Vagina (tissue), 2 donors: ENCODE measurements around the gene COMMD6.

Experiments used
- POLR2A ChIP-seq, 2 donors: fragments of 450-650 bp; IDR thresholded peaks; one replicate each; pipeline ENCODE4 v1.6.1; 2017; ENCODE audit warnings: antibody characterized with exemption in 2 of 2, mild to moderate bottlenecking in 2 of 2, moderate library complexity in 2 of 2
- POLR2AphosphoS5 ChIP-seq, 2 donors: sonication (generic); formaldehyde crosslinking; IDR thresholded peaks; one replicate each; pipeline ENCODE4 v1.9.0; 2017; ENCODE audit warnings: antibody characterized with exemption in 2 of 2, mild to moderate bottlenecking in 2 of 2, low read depth in 1 of 2; ENCODE audit not compliant: insufficient read depth in 1 of 2
- TF ChIP-seq, protein P1 (sequence below), 3 experiments: fragments of 450-650 bp in 2 of 3; fragments of 200-600 bp in 1 of 3; sonication (generic) in 1 of 3; IDR thresholded peaks; one replicate each; pipeline ENCODE4 v1.5.1; 2017 to 2019; ENCODE audit warnings: antibody characterized with exemption in 3 of 3, mild to moderate bottlenecking in 2 of 3, moderate library complexity in 2 of 3

- TF ChIP-seq, protein P1, sequence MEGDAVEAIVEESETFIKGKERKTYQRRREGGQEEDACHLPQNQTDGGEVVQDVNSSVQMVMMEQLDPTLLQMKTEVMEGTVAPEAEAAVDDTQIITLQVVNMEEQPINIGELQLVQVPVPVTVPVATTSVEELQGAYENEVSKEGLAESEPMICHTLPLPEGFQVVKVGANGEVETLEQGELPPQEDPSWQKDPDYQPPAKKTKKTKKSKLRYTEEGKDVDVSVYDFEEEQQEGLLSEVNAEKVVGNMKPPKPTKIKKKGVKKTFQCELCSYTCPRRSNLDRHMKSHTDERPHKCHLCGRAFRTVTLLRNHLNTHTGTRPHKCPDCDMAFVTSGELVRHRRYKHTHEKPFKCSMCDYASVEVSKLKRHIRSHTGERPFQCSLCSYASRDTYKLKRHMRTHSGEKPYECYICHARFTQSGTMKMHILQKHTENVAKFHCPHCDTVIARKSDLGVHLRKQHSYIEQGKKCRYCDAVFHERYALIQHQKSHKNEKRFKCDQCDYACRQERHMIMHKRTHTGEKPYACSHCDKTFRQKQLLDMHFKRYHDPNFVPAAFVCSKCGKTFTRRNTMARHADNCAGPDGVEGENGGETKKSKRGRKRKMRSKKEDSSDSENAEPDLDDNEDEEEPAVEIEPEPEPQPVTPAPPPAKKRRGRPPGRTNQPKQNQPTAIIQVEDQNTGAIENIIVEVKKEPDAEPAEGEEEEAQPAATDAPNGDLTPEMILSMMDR (IDR thresholded peaks at IDR 0.05), result no peak
- TF ChIP-seq POLR2A (IDR thresholded peaks at IDR 0.05), result no peak
- TF ChIP-seq POLR2AphosphoS5 (IDR thresholded peaks at IDR 0.05; ENCODE audit: insufficient read depth in 1 of 2, low read depth in 1 of 2), result no peak
These were observed 47.5 kb upstream of the COMMD6 start for GRCh38 chr13:75585153-75585552.
